Measurements from ENCODE around the gene ID2. TPM values are rescaled to one million over a fixed set of nuclear protein-coding genes. Genes with fewer than 3 reads are reported as not detected.
A peak's percentile ranks its signal among the peaks of the same experiment; 100 is the strongest.

The ID2 gene
- total RNA-seq, 1 donor from 2014 or later, result 62.3 TPM

DNA sequence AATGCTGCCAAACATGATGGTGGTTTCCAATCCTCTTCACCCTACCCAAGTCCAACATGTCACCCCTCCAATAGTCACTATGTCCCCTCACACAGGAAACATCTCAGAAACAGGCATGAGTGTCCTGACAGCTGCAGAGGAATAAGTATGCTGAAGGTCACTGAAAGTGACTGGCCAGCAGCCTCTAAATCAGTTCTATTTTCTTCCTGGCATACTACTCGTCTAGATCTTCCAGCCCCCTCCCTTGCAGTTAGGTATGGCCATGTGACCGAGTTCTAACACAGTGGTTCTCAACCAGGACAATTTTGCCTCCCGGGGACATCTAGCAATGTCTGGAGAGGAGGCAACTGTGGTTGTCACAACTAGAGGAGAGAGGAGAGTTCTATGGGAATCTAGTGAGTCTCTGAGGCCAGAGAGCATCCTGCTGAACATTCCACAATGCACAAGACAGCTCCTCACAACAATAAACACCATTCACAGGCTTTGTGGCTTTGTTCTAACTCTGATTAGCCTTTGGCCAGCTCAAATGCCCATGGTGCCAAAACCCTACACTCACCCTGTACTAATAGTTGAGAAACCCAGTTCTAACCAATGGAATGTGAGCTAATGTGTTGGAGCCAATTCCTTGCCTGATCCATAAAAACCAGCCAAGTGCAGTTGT lies 12.6 kb upstream of the ID2 start:
- no peak for DNase-seq (ENCODE audit: low spot score)

DNA sequence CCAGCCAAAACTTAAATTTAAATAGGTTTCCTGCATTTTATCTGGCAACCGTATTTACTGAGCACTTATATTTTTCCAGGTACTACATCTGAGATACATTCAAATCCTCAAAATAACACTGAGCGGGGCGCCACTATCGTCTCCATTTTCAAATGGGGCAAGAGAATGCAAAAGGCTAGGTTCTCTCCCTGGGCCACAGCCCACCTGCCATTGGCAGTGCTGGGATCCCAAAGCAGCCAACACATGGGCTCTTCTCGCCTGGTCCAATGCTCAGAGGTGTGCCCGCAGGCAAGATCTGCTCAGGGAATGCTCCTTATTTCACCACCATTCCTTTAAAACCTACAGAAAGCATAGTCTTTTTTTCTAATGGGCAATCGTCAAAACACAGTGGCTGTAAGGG lies 11.3 kb upstream of the ID2 start:
- DNase-seq (ENCODE audit: low spot score), result no peak

DNA sequence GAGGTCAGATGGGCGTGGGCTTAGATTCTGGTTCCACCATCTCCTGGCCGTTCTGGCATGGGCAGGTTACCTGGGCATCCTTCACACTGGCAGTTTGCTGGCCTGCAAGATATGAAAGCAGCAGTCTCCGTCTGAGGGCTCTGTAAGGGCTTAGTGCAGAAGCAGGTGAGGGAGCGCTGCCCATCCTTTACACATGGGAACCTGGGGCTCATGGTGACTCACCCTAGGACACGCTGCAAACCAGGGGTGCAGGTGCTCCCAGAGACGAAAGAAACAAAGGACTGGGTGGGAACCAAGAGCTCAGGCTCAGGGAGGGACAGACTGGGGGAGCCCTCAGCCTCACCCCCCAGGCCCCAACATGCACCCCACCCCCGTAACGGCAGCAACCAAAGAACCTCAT lies 10.7 kb upstream of the ID2 start:
- DNase-seq (ENCODE audit: low spot score), result no peak

DNA sequence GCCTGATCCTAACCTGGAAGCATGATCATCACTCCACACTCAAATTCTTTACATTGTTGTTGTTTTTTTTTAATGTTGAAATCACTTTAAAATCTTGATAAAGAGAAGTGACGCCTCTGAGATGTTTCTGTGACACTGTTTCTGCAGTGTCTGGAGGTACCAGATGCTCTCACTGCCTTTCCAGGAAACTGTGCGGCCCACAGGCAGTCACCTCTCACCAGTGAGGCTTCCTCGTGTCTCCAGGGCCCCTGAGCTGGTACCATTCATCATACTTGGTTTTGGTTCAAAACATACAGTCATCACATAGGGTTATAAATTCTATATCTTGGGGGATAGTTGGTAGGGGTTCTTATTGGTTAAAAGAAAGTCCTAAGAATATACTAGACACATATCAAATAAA lies 10.1 kb upstream of the ID2 start:
- DNase-seq (ENCODE audit: low spot score), result no peak

GRCh38 chr2:8672940-8673339 lies 8.9 kb upstream of the ID2 start:
- DNase-seq (ENCODE audit: low spot score), result no peak

DNA sequence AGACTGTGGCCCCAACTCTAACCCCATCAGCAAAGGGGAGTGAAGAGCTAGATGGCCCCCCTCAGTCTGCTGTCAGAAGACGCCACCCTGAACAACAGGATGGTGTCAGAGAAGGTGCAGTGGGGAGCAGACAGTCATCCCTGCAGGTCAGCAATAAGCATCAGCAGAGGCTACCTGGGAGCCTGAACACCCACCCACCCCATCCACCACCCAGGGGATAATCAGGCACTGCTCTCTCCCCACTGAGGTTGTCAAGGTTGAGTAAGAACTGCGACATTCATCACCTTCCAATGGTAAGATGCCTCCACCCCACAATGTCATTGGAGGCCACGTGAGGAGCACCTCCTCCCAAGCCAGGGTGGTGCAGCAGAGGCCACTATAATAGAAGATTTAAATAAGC lies 8.5 kb upstream of the ID2 start:
- DNase-seq (ENCODE audit: low spot score), result no peak

GRCh38 chr2:8674420-8675009 lies 7.3 kb upstream of the ID2 start:
- DNase-seq (ENCODE audit: low spot score), result no peak

GRCh38 chr2:8675543-8675942 lies 6.3 kb upstream of the ID2 start:
- no peak for DNase-seq (ENCODE audit: low spot score)

GRCh38 chr2:8676191-8676920 lies 5.5 kb upstream of the ID2 start:
- peak; percentile 85 for DNase-seq (ENCODE audit: low spot score)

GRCh38 chr2:8676921-8677645 lies 4.8 kb upstream of the ID2 start:
- no peak for DNase-seq (ENCODE audit: low spot score)

DNA sequence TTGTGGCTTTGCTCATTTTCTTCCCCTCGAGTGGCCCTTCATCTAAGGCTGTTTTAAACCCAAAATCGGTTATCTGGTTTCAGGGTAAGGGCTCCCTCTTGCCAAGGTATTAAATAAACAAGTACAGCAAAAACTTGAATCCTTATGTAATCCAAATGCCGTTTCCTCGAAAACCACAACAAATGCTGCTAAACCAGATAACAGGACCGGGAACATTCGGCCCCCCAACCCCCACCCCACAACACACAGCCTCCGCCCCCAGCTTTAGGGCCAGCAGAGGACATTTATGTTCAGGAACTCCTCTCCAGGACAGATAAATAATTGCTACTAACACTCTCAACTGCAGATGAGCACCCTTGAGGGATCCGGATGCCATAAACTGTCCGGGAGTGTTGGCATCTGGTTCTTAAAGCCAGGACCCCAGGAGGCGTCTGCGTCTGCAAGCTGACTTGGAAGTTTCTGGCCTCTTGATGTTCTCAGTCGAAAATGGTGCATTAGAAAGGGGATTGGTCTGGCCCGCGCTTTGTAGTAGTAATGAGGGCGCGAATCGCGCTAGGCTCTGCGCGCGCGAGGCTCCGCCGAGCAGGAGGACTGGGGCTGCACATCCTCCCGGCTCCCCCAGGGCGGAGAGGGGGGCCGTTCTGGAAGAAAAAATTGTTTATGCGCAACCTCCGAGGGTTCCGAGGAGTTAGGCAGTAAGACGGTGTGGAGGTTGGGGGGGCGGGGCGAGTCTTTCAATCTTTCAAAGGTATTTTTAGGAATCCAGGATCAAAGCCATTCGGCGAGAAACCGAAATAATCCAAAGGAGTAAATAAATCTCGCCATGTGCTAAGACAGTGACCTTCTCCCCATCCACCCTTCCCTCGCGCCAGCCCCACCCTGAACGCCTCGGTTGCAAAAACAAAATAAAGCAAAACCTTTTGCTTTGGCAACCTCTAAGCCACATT lies 3.9 kb upstream of the ID2 start:
- peak; percentile 69 for DNase-seq (ENCODE audit: low spot score)

- peak; percentile 92 for DNase-seq (ENCODE audit: low spot score)
Observed at GRCh38 chr2:8678731-8679566, 2.9 kb upstream of the ID2 start.

GRCh38 chr2:8679567-8679826 lies 2.4 kb upstream of the ID2 start:
- DNase-seq (ENCODE audit: low spot score), result no peak

GRCh38 chr2:8679827-8680731 lies 1.8 kb upstream of the ID2 start:
- DNase-seq (ENCODE audit: low spot score), result peak; percentile 87

GRCh38 chr2:8680822-8681760 lies 765 bp upstream of the ID2 start:
- peak; percentile 69 for DNase-seq (ENCODE audit: low spot score)

DNA sequence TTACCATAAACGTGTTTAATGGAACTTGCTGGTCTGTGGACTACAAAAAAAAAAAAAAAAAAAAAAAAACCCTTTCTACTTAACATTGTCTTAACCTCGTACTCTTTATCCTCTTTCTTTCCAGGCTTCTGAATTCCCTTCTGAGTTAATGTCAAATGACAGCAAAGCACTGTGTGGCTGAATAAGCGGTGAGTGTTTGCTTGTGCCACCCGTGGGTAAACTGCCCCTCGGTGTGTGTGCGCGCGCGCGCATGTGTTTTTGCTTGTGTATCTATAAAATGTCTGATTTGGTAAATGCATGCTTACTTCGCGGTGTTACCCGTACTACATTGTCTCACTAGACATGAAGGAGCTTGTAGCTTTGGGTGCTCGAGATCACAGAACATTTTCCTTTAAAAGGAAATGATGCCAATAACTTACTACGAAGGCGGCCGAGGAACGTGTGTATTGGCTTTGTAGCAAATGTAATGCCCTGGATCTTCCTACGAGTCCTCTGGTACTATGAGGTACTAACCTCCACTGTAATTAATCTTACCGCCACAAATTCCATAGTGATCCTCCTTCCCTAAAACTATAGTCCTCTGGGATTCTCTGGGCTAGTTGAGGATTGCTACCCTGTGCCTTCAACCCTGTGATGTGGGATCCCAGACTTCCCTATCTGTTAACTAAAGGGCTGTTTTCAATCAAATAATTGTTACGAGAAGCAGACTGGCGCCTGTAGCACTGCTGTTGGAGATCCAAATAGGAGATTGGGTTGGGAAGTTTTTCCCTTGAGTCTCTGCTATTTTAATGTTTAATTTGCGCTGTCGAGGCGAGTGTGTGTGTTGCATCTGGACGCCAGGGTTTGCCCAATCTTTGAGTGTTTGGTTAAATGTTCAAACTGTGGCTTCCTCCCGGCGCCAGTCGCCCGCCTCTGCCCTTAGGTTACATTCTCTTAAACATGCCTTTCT lies 1.1 kb downstream of the ID2 start:
- DNase-seq (ENCODE audit: low spot score), result peak; percentile 71

DNA sequence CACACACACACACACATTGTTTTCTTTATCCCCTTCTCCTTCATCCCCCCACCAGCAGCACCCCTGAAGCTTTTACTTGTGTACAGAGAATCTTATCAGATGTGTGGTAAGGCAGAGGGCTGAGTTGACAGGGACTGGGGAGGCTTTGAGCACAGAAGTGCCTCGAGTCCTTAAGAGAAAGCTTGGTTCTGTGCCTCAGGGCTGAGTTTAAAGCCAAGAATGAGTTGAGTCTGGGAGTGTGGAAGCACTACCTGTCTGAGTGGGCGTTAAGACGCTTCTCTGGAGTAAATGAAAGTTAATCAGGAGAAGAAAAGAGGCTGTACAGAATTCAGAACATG lies 2.7 kb downstream of the ID2 start:
- DNase-seq (ENCODE audit: low spot score), result no peak
